SU-DHL-6 (cell line): ENCODE measurements around the gene SLC9A3.

Source experiments
- H2AFZ ChIP-seq: fragments of 200-600 bp; sonication (generic); 2 replicates; pipeline ENCODE4 v1.6.1; 2014; ENCODE audit warnings: low read depth, mild to moderate bottlenecking, moderate library complexity, mixed read lengths, antibody characterized with exemption, low read length; ENCODE audit not compliant: severe bottlenecking
- H3F3A ChIP-seq: fragments of 200-600 bp; shearing (Covaris generic); 2 replicates; pipeline ENCODE4 v1.6.0; 2016; ENCODE audit warnings: antibody characterized with exemption, mild to moderate bottlenecking; ENCODE audit not compliant: insufficient read depth
- H3K27ac ChIP-seq: fragments of 200-600 bp; sonication (generic); 2 replicates; pipeline ENCODE4 v1.5.1; 2016; ENCODE audit warnings: low read depth, mild to moderate bottlenecking, low read length, moderate library complexity, mixed read lengths
- H3K27me3 ChIP-seq: fragments of 200-600 bp; sonication (generic), shearing (Covaris generic); 2 replicates; pipeline ENCODE4 v1.6.0; 2014; ENCODE audit warnings: mild to moderate bottlenecking, low read length
- H3K36me3 ChIP-seq: fragments of 200-600 bp; sonication (generic); 2 replicates; pipeline ENCODE4 v1.6.1; 2014; ENCODE audit warnings: mild to moderate bottlenecking, low read length, mixed read lengths
- H3K4me2 ChIP-seq: fragments of 300-600, 200-600 bp; shearing (Covaris generic), sonication (generic); 2 replicates; pipeline ENCODE4 v1.6.0; 2014; ENCODE audit warnings: low read length, low read depth, mild to moderate bottlenecking; ENCODE audit not compliant: poor library complexity, severe bottlenecking
- H3K4me3 ChIP-seq: fragments of 200-600 bp; sonication (generic); 2 replicates; pipeline ENCODE4 v1.5.1; 2014; ENCODE audit warnings: antibody characterized with exemption, low read length, mild to moderate bottlenecking, mixed read lengths; ENCODE audit not compliant: insufficient read depth, poor library complexity, severe bottlenecking
- H3K79me2 ChIP-seq: fragments of 200-600 bp; sonication (generic); 2 replicates; pipeline ENCODE4 v1.6.1; 2014; ENCODE audit warnings: mild to moderate bottlenecking, low read length, moderate library complexity; ENCODE audit not compliant: insufficient read depth
- H3K9ac ChIP-seq: fragments of 200-600 bp; sonication (generic); 2 replicates; pipeline ENCODE4 v1.7.0; 2014; ENCODE audit warnings: mild to moderate bottlenecking, low read length
- H3K9me2 ChIP-seq: fragments of 200-600 bp; sonication (generic); replicated peaks from 2 replicates; pipeline ENCODE4 v1.6.1; 2014; ENCODE audit warnings: low read length; ENCODE audit not compliant: insufficient read depth
- H3K9me3 ChIP-seq: fragments of 200-600 bp; sonication (generic); 2 replicates; pipeline ENCODE4 v1.6.1; 2014; ENCODE audit warnings: low read length, mixed read lengths; ENCODE audit not compliant: insufficient read depth
- H4K20me1 ChIP-seq: fragments of 200-600 bp; sonication (generic); 2 replicates; pipeline ENCODE4 v1.6.1; 2014; ENCODE audit warnings: low read depth, mild to moderate bottlenecking, antibody characterized with exemption, low read length, moderate library complexity, mixed read lengths
- EZH2phosphoT487 ChIP-seq: fragments of 200-600 bp; sonication (generic), shearing (Covaris generic); conservative IDR thresholded peaks from 2 replicates; pipeline ENCODE4 v1.6.1; 2018; ENCODE audit warnings: mild to moderate bottlenecking, antibody characterized with exemption, low read length, moderate library complexity, mixed read lengths
- TF ChIP-seq, protein P1 (sequence below): fragments of 200-600 bp; sonication (generic); IDR thresholded peaks from one replicate; pipeline ENCODE4 v1.5.1; 2017; ENCODE audit warnings: antibody characterized with exemption, mild to moderate bottlenecking, low read length, moderate library complexity; ENCODE audit not compliant: insufficient read depth, poor library complexity, severe bottlenecking

The SLC9A3 gene

DNA sequence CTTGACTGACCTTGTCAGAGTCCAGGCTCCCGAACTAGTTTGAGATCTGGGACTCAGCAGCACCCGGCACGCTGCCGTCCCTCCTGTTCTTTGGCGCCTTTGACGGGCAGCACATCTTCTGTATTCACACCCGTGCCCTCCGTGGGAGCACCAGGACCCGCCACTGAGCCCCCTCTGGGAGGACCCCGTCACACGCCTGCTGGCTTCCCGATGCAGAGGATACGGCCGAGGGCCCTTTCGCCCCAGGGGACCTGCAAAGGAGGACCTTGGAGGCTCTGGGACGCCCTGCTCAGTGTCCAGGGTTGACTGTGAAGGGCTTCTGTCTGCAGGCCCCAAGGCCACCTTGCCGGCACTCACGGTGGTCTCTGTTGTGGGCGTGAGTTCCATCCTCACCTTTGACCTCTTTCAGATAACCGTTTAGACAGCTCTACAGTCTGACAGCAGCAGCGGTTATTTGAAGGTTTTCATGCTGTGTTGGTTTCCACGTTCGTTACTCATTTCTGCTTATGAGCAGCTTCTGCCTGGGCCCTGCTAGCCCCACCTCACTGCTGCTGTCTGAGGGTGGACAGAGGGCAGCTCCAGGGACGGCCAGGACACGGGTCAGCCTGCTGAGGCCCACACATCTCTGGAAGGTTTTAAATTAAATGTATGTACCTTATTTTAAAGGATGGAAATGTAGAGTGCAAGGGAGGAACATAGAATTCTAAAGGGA lies 93.9 kb downstream of the SLC9A3 start:
- H3K9me3 ChIP-seq: no peaks in the 10 kb centered on the region
- no peaks in the 10 kb centered on the region for H4K20me1 ChIP-seq
- no peaks in the 10 kb centered on the region for H3K79me2 ChIP-seq
- H3F3A ChIP-seq: no peaks in the 10 kb centered on the region
- no peaks in the 10 kb centered on the region for H3K27me3 ChIP-seq
- no peak overlapping the region for H3K4me3 ChIP-seq
- H3K9ac ChIP-seq: no peak overlapping the region
- no peak overlapping the region for H3K4me2 ChIP-seq
- H3K27ac ChIP-seq: no peak overlapping the region
- TF ChIP-seq EZH2phosphoT487: no peak
- TF ChIP-seq, protein P1, sequence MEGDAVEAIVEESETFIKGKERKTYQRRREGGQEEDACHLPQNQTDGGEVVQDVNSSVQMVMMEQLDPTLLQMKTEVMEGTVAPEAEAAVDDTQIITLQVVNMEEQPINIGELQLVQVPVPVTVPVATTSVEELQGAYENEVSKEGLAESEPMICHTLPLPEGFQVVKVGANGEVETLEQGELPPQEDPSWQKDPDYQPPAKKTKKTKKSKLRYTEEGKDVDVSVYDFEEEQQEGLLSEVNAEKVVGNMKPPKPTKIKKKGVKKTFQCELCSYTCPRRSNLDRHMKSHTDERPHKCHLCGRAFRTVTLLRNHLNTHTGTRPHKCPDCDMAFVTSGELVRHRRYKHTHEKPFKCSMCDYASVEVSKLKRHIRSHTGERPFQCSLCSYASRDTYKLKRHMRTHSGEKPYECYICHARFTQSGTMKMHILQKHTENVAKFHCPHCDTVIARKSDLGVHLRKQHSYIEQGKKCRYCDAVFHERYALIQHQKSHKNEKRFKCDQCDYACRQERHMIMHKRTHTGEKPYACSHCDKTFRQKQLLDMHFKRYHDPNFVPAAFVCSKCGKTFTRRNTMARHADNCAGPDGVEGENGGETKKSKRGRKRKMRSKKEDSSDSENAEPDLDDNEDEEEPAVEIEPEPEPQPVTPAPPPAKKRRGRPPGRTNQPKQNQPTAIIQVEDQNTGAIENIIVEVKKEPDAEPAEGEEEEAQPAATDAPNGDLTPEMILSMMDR: no peak
- no peaks in the 10 kb centered on the region for H3K9me2 ChIP-seq
- H2AFZ ChIP-seq: no peak overlapping the region
- no peaks in the 10 kb centered on the region for H3K36me3 ChIP-seq

DNA sequence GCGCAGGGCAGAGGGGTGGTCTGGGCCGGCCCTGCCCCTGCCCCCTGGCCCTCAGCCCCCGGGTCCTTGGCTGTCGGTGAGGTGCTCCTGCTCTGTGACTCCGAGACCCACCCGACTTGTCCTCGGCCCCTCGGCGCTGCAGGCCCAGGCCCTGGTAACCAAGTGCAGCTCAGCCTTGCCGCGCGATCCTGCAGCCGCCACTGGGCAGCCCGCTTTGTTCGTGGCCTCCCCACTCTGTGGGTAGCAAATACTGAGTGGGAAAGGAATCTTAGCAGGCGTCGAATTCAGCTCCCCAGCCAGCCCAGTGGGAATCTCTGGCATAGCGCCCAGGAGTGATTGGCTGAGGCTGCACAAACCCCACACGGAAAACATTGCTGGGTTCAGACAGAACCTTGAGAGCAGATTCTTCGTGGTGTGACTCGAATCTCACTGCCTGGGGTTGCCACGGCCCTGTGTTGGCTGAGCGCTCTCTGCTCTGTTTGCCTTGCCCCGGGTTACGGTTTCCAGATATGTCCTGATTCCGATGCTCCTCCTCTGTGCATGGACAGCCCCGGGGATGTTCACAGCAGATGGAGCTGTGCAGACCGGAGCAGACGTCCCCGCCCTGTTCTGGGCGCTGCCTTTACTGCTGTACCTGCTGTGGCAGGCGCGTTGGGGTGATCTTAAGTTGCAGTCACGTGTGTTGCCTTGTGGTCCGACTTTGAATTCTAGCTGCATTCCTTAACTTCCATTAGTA lies 94.6 kb downstream of the SLC9A3 start:
- Histone ChIP-seq H3K27me3 (no peaks in the 10 kb centered on the region), H3K9me3 (no peaks in the 10 kb centered on the region), H3K9ac (no peak overlapping the region), H3F3A (peaks cover 1% of the 10 kb centered on the region; the same call in 1 of the 2 replicates), H3K9me2 (no peaks in the 10 kb centered on the region), H3K36me3 (no peaks in the 10 kb centered on the region), H4K20me1 (no peaks in the 10 kb centered on the region), H3K27ac (no peak overlapping the region), H2AFZ (no peak overlapping the region), H3K4me3 (no peak overlapping the region), H3K79me2 (no peaks in the 10 kb centered on the region), H3K4me2 (no peak overlapping the region)
- TF ChIP-seq, protein P1: no peak
- TF ChIP-seq EZH2phosphoT487: no peak

DNA sequence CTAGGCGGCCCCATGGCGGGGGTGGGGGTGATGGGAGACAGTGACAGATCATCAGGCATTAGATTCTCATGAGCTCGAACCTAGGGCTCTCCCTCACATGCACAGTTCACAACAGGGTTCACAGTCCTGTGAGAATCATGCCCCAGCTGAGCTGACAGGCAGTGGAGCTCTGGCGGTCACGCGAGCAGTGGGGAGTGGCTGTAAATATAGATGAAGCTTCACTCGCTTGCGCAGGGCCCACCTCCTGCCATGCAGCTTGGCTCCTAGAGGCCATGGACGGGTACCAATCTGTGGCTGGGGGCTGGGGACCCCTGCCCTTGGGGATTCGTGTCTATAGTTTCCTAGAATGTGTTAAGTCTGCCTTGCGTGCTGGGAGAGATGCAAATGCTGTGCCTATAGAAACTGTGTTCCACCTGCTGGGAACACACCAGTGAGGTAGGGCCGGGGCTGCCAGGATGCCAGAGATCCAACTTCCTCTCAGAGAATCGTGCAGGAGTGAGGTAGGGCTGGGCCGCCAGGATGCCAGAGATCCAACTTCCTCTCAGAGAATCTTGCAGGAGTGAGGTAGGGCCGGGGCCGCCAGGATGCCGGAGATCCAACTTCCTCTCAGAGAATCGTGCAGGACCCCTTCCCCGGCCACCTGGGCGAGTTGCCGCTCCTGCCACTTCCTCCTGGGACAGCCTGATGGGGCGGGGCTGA lies 95.3 kb downstream of the SLC9A3 start:
- Histone ChIP-seq H3K27ac (no peak overlapping the region), H3K4me3 (no peak overlapping the region), H3K9ac (no peak overlapping the region), H3K4me2 (no peak overlapping the region), H3K27me3 (no peaks in the 10 kb centered on the region), H3K9me2 (no peaks in the 10 kb centered on the region), H4K20me1 (no peaks in the 10 kb centered on the region), H3K79me2 (no peaks in the 10 kb centered on the region), H3F3A (peaks cover 4% of the 10 kb centered on the region; the same call in 1 of the 2 replicates), H2AFZ (no peak overlapping the region), H3K36me3 (no peaks in the 10 kb centered on the region), H3K9me3 (no peaks in the 10 kb centered on the region)
- TF ChIP-seq, protein P1: no peak
- no peak for TF ChIP-seq EZH2phosphoT487
